IMR-90 (cell line): Measurements from ENCODE around the gene RPS6KL1. TPM values are rescaled to one million over a fixed set of nuclear protein-coding genes. Genes with fewer than 3 reads are reported as not detected.

Experiments
- ATAC-seq: fragments of 200-7000 bp; cut with Tn5 transposase; 2 replicates; pipeline ENCODE4 v1.9.1; 2020; ENCODE audit warnings: low read depth, mild to moderate bottlenecking, moderate library complexity
- BruUV-seq: library from RNA; stranded (reverse); fragments of 400-500 nt; replicated peaks from 2 replicates; lab custom pipeline; 2021; lab: Mats Ljungman, UMichigan
- CTCF ChIA-PET: fragments of 300-600 bp; formaldehyde crosslinking; extraction: SDS; loops from one replicate; lab custom pipeline; 2021; ENCODE audit warnings: antibody characterized with exemption; lab: Yijun Ruan, JAX
- POLR2A ChIA-PET: fragments of 300-600 bp; sonication (Branson Sonifier 250); formaldehyde crosslinking; loops from one replicate; lab custom pipeline; 2022; ENCODE audit warnings: antibody characterized with exemption; ENCODE audit not compliant: unreplicated experiment; lab: Charles Lee
- DNase-seq: peaks from one replicate; pipeline ENCODE4 v3.0.0; 2013
- H2AFZ ChIP-seq: replicated peaks from 2 replicates; pipeline ENCODE3; 2013; ENCODE audit warnings: low read length, mild to moderate bottlenecking; ENCODE audit not compliant: poor library complexity
- H2AK5ac ChIP-seq: 2 replicates; pipeline ENCODE4 v1.6.1; 2013; ENCODE audit warnings: low read depth, low read length, inconsistent platforms
- H2AK9ac ChIP-seq: replicated peaks from 2 replicates; pipeline ENCODE3; 2013; ENCODE audit warnings: mild to moderate bottlenecking, low read depth, low read length, moderate library complexity; ENCODE audit not compliant: poor library complexity
- H2BK120ac ChIP-seq: 2 replicates; pipeline ENCODE4 v1.6.1; 2013; ENCODE audit warnings: low read depth, low read length, inconsistent platforms
- H2BK15ac ChIP-seq: 3 replicates; pipeline ENCODE4 v1.6.1; 2013; ENCODE audit warnings: low read depth, low read length, inconsistent platforms
- H2BK20ac ChIP-seq: 2 replicates; pipeline ENCODE4 v1.6.1; 2013; ENCODE audit warnings: low read depth, mild to moderate bottlenecking, inconsistent platforms, low read length, moderate library complexity
- H2BK5ac ChIP-seq: 2 replicates; pipeline ENCODE4 v1.6.1; 2013; ENCODE audit warnings: mild to moderate bottlenecking, low read depth, low read length, inconsistent platforms; ENCODE audit not compliant: poor library complexity, severe bottlenecking
- H3K14ac ChIP-seq: replicated peaks from 2 replicates; pipeline ENCODE4 v1.6.1; 2013; ENCODE audit warnings: low read depth, low read length, inconsistent platforms
- H3K18ac ChIP-seq: 2 replicates; pipeline ENCODE4 v1.6.1; 2013; ENCODE audit warnings: low read depth, low read length, control low read depth
- H3K23ac ChIP-seq: 2 replicates; pipeline ENCODE4 v1.6.1; 2013; ENCODE audit warnings: low read depth, low read length, inconsistent platforms
- H3K27ac ChIP-seq: 2 replicates; pipeline ENCODE4 v1.5.1; 2013; ENCODE audit warnings: mild to moderate bottlenecking, control low read depth, low read length; ENCODE audit not compliant: insufficient read depth
- H3K27me3 ChIP-seq: 2 replicates; pipeline ENCODE4 v1.6.1; 2013; ENCODE audit warnings: low read length; ENCODE audit not compliant: control insufficient read depth, insufficient read depth
- H3K36me3 ChIP-seq: 2 replicates; pipeline ENCODE4 v1.6.1; 2013; ENCODE audit warnings: low read length, mixed read lengths; ENCODE audit not compliant: control insufficient read depth, insufficient read depth
- H3K4ac ChIP-seq: 2 replicates; pipeline ENCODE4 v1.6.1; 2013; ENCODE audit warnings: low read depth, low read length, inconsistent platforms
- H3K4me1 ChIP-seq: 2 replicates; pipeline ENCODE4 v1.6.1; 2013; ENCODE audit warnings: low read length, mixed read lengths; ENCODE audit not compliant: control insufficient read depth, insufficient read depth
- H3K4me2 ChIP-seq: 2 replicates; pipeline ENCODE4 v1.6.1; 2013; ENCODE audit warnings: low read depth, mild to moderate bottlenecking, control low read depth, low read length, moderate library complexity
- H3K4me3 ChIP-seq: 2 replicates; pipeline ENCODE4 v1.5.1; 2013; ENCODE audit warnings: low read depth, mild to moderate bottlenecking, control low read depth, low read length, moderate library complexity; ENCODE audit not compliant: insufficient read depth
- H3K56ac ChIP-seq: 2 replicates; pipeline ENCODE4 v1.6.1; 2013; ENCODE audit warnings: low read length, inconsistent platforms; ENCODE audit not compliant: insufficient read depth; ENCODE audit errors: extremely low read depth
- H3K79me1 ChIP-seq, 2 experiments: 2 replicates each; pipeline ENCODE4 v1.6.1; 2013; ENCODE audit warnings: low read length in 2 of 2, inconsistent platforms in 1 of 2, low read depth in 1 of 2
- H3K9ac ChIP-seq: 2 replicates; pipeline ENCODE4 v1.6.1; 2013; ENCODE audit warnings: low read depth, low read length, control low read depth
- H3K9me1 ChIP-seq: 2 replicates; pipeline ENCODE4 v1.6.1; 2013; ENCODE audit warnings: low read length, inconsistent platforms; ENCODE audit not compliant: insufficient read depth
- H3K9me3 ChIP-seq: 2 replicates; pipeline ENCODE4 v1.6.1; 2013; ENCODE audit warnings: low read length; ENCODE audit not compliant: control insufficient read depth, insufficient read depth
- H4K20me1 ChIP-seq: 2 replicates; pipeline ENCODE4 v1.6.1; 2013; ENCODE audit warnings: low read length, inconsistent platforms; ENCODE audit not compliant: insufficient read depth
- H4K5ac ChIP-seq: 2 replicates; pipeline ENCODE4 v1.6.1; 2013; ENCODE audit warnings: mild to moderate bottlenecking, low read depth, low read length, control low read depth
- H4K8ac ChIP-seq, 2 experiments: 2 replicates each; pipeline ENCODE4 v1.6.1; 2013; ENCODE audit warnings: low read depth in 2 of 2, low read length in 2 of 2, control low read depth in 1 of 2, inconsistent platforms in 1 of 2
- H4K91ac ChIP-seq: 2 replicates; pipeline ENCODE4 v1.6.1; 2013; ENCODE audit warnings: low read depth, low read length, inconsistent platforms; ENCODE audit not compliant: insufficient read depth
- ELK1 ChIP-seq: fragments of 150-350 bp; IDR thresholded peaks from 2 replicates; pipeline ENCODE4 v1.6.1; 2016; ENCODE audit warnings: low read depth, mild to moderate bottlenecking, low read length, moderate library complexity, borderline replicate concordance
- MAFK ChIP-seq: IDR thresholded peaks from 2 replicates; pipeline ENCODE4 v1.6.1; 2012; ENCODE audit warnings: low read depth, low read length, improper control_type of control experiment
- MXI1 ChIP-seq: IDR thresholded peaks from 2 replicates; pipeline ENCODE4 v1.6.1; 2012; ENCODE audit warnings: low read depth, mild to moderate bottlenecking, low read length, moderate library complexity, borderline replicate concordance
- USF2 ChIP-seq: fragments of 150-350 bp; IDR thresholded peaks from 2 replicates; pipeline ENCODE4 v1.6.1; 2017; ENCODE audit warnings: mild to moderate bottlenecking, antibody characterized with exemption, low read length, low read depth
- WGBS, 2 experiments: methylation state at CpG; one replicate each; pipeline versions ENCODE4 v1.1.5 to v1.1.7; 2013; ENCODE audit warnings: missing lambda C conversion rate in 2 of 2; ENCODE audit not compliant: insufficient read length in 1 of 2; ENCODE audit errors: extremely low coverage in 2 of 2; 5-methylcytosine and 5-hydroxymethylcytosine counted together
- dilution Hi-C: fragments of 300-500 bp; cut with HindIII; formaldehyde crosslinking; loops from one replicate; pipeline ENCODE4 v1.14.3; 2018; ENCODE audit warnings: low sequenced_read_pairs; ENCODE audit not compliant: unreplicated experiment
- in situ Hi-C: fragments of 300-500 bp; cut with MboI; formaldehyde crosslinking; loops from 3 replicates; pipeline ENCODE4 v1.14.3; 2019; ENCODE audit warnings: low sequenced_read_pairs, inconsistent platforms, mixed read lengths
- intact Hi-C: fragments of 100-400 bp; cut with micrococcal nuclease; formaldehyde crosslinking; loops from 2 replicates; pipeline ENCODE4 v1.10.0; 2022
- polyA plus RNA-seq, 3 experiments: library from polyadenylated mRNA; depleted of rRNA; stranded (reverse); fragments of >200 nt; gene quantifications; 2 replicates each; pipeline ENCODE4 v1.2.3, GENCODE V29; 2012; ENCODE audit warnings: low replicate concordance in 1 of 3
- total RNA-seq: library from RNA; depleted of rRNA; stranded (reverse); fragments of >200 nt; gene quantifications from 2 replicates; pipeline ENCODE4 v1.2.3, GENCODE V29; 2012

The RPS6KL1 gene
- total and polyA plus RNA-seq, 2 of the 4 experiments (the other 2 are of a cell fraction) = 0.72 to 1.7 TPM

GRCh38 chr14:74921987-74922751, 891 bp downstream of the RPS6KL1 start (continued):
- no peak for TF ChIP-seq MAFK

- no peak overlapping the region for H3K56ac ChIP-seq
- H2BK15ac ChIP-seq = no peak overlapping the region
- H4K91ac ChIP-seq = no peak overlapping the region
- no peak overlapping the region for H3K4me2 ChIP-seq
- CTCF ChIA-PET = interaction anchor here (0.6 to 1.5 kb wide), 2 partner anchors 101 to 168 kb away, joined by 3 read pairs; no protein-coding TSS in a partner anchor
- no peak overlapping the region for H3K23ac ChIP-seq
- H2AK5ac ChIP-seq = no peak overlapping the region
- no peak overlapping the region for H3K4ac ChIP-seq
- H3K4me3 ChIP-seq = no peak overlapping the region
- intact Hi-C loops = no loop called here
- no peak overlapping the region for H3K27ac ChIP-seq
- no peak overlapping the region for H2BK20ac ChIP-seq
- no peak overlapping the region for H3K14ac ChIP-seq
- H3K27me3 ChIP-seq = no peaks in the 10 kb centered on the region
- H2AK9ac ChIP-seq = no peak overlapping the region
- no TSS peak for BruUV-seq
- 0 out of 2 replicates have a peak, but pooled peaks cover 2% of the 10 kb centered on the region for H3K9me1 ChIP-seq
- no peaks in the 10 kb centered on the region for H3K36me3 ChIP-seq
- DNase-seq (no peak), ATAC-seq (no peak)
- dilution Hi-C loops = no loop called here
- POLR2A ChIA-PET = no interaction called here
- no peaks in the 10 kb centered on the region for H3K79me1 ChIP-seq
- WGBS, 2 experiments = 98% methylated on average over 11 of the region's 19 CpGs; no CpG with 5 or more reads in 1 of the 2 experiments
- no peak overlapping the region for H3K9ac ChIP-seq
- no peak overlapping the region for H2BK120ac ChIP-seq
- no peaks in the 10 kb centered on the region for H4K20me1 ChIP-seq
- no peak overlapping the region for H2AFZ ChIP-seq
- in situ Hi-C loops = no loop called here
- H2BK5ac ChIP-seq = no peak overlapping the region
- peaks cover 3% of the 10 kb centered on the region; the same call in 1 of the 2 replicates for H3K4me1 ChIP-seq
- H4K5ac ChIP-seq = no peak overlapping the region
- H4K8ac ChIP-seq = no peak overlapping the region
- no peak overlapping the region for H3K18ac ChIP-seq
- H3K9me3 ChIP-seq = no peaks in the 10 kb centered on the region
- no peak for TF ChIP-seq USF2
- no peak for TF ChIP-seq ELK1
- no peak for TF ChIP-seq MXI1
These were observed 1.9 kb downstream of the RPS6KL1 start for GRCh38 chr14:74921053-74921620.
